ENCODE measurements around the gene HBG1.
"Not testable (repeated sequence)": the region's sequence is repeated elsewhere in the genome, so short reads cannot be mapped to it uniquely, and the experiment has no call there.

The HBG1 gene

GRCh38 chr11:5277807-5278382, 28.2 kb upstream of the HBG1 start:
- no peak for DNase-seq (ENCODE audit: low read depth, low spot score)

- DNase-seq (ENCODE audit: low read depth, low spot score): no peak
These were observed 27.0 kb upstream of the HBG1 start for GRCh38 chr11:5276697-5277096.

GRCh38 chr11:5275369-5276110, 25.9 kb upstream of the HBG1 start:
- no peak for DNase-seq (ENCODE audit: low read depth, low spot score)

GRCh38 chr11:5274395-5274794, 24.7 kb upstream of the HBG1 start:
- no peak for DNase-seq (ENCODE audit: low read depth, low spot score)

- DNase-seq (ENCODE audit: low read depth, low spot score): no peak
These were observed 22.8 kb upstream of the HBG1 start for GRCh38 chr11:5272395-5273017.

GRCh38 chr11:5269715-5270147, 20.1 kb upstream of the HBG1 start, which contains the start of gene HBE1:
TSS of gene HBE1 (minus strand) at chr11:5269945. CDS start at chr11:5269890, 55 bp downstream.
- no peak for DNase-seq (ENCODE audit: low read depth, low spot score)

GRCh38 chr11:5267033-5267563, 17.4 kb upstream of the HBG1 start:
- no peak for DNase-seq (ENCODE audit: low read depth, low spot score)

- no peak for DNase-seq (ENCODE audit: low read depth, low spot score)
These were observed 17.0 kb upstream of the HBG1 start for GRCh38 chr11:5266609-5267008.

- DNase-seq (ENCODE audit: low read depth, low spot score): no peak
These were observed 16.2 kb upstream of the HBG1 start for GRCh38 chr11:5265832-5266231.

GRCh38 chr11:5258543-5259262, 9.0 kb upstream of the HBG1 start:
- DNase-seq (ENCODE audit: low read depth, low spot score): no peak

- DNase-seq (ENCODE audit: low read depth, low spot score): no peak
These were observed 7.6 kb upstream of the HBG1 start for GRCh38 chr11:5257296-5257695.

GRCh38 chr11:5254646-5255413, 5.2 kb upstream of the HBG1 start, which contains the start of gene HBG2:
TSS of gene HBG2 (minus strand) at chr11:5254781. CDS start at chr11:5254728, 53 bp downstream.
- DNase-seq (ENCODE audit: low read depth, low spot score): not testable (repeated sequence)

GRCh38 chr11:5254023-5254422, 4.4 kb upstream of the HBG1 start:
- not testable (repeated sequence) for DNase-seq (ENCODE audit: low read depth, low spot score)

- DNase-seq (ENCODE audit: low read depth, low spot score): not testable (repeated sequence)
These were observed 3.8 kb upstream of the HBG1 start for GRCh38 chr11:5253440-5253839.

GRCh38 chr11:5252919-5253265, 3.2 kb upstream of the HBG1 start:
- DNase-seq (ENCODE audit: low read depth, low spot score): no peak

- no peak for DNase-seq (ENCODE audit: low read depth, low spot score)
These were observed 2.7 kb upstream of the HBG1 start for GRCh38 chr11:5252192-5252918.

- no peak for DNase-seq (ENCODE audit: low read depth, low spot score)
These were observed 2.1 kb upstream of the HBG1 start for GRCh38 chr11:5251746-5252145.

- DNase-seq (ENCODE audit: low read depth, low spot score): no peak
These were observed 1.0 kb upstream of the HBG1 start for GRCh38 chr11:5250543-5251204.

GRCh38 chr11:5248498-5248897, 1.2 kb downstream of the HBG1 start:
- DNase-seq (ENCODE audit: low read depth, low spot score): not testable (repeated sequence)

Data from smooth muscle cell of the brain vasculature (primary cell).